Small intestine (tissue), 7 donors: Measurements from ENCODE around the gene BCL6B. TPM values are rescaled to one million over a fixed set of nuclear protein-coding genes. Genes with fewer than 3 reads are reported as not detected.

Source experiments
- DNase-seq, 2 donors: peaks; one replicate each; pipeline versions ENCODE4 v3.0.0 to v3.0.0-alpha.2; 2013
- FAIRE-seq: peaks from 2 replicates; lab custom pipeline; 2012; peaks lifted over from hg19 to GRCh38; lab: Jason Lieb, UNC
- H3K27ac ChIP-seq, 3 donors: one replicate each; pipeline ENCODE4 v1.5.1; 2013; ENCODE audit warnings: low read length in 2 of 3, mild to moderate bottlenecking in 2 of 3, control low read depth in 1 of 3, inconsistent platforms in 1 of 3, low read depth in 1 of 3, moderate library complexity in 1 of 3
- H3K27me3 ChIP-seq, 3 donors: one replicate each; pipeline ENCODE4 v1.6.1; 2013; ENCODE audit warnings: low read length in 3 of 3, inconsistent platforms in 1 of 3; ENCODE audit not compliant: control insufficient read depth in 3 of 3, insufficient read depth in 3 of 3
- H3K36me3 ChIP-seq, 3 donors: one replicate each; pipeline ENCODE4 v1.6.1; 2013; ENCODE audit warnings: low read length in 3 of 3, inconsistent platforms in 1 of 3, low read depth in 1 of 3, mild to moderate bottlenecking in 1 of 3, moderate library complexity in 1 of 3; ENCODE audit not compliant: control insufficient read depth in 3 of 3, insufficient read depth in 2 of 3
- H3K4me1 ChIP-seq, 3 donors: one replicate each; pipeline ENCODE4 v1.6.1; 2013; ENCODE audit warnings: low read length in 2 of 3, inconsistent platforms in 1 of 3, low read depth in 1 of 3, mild to moderate bottlenecking in 1 of 3, moderate library complexity in 1 of 3; ENCODE audit not compliant: control insufficient read depth in 3 of 3, insufficient read depth in 2 of 3
- H3K4me3 ChIP-seq, 3 donors: one replicate each; pipeline ENCODE4 v1.5.1; 2013; ENCODE audit warnings: low read length in 3 of 3, control low read depth in 1 of 3, inconsistent platforms in 1 of 3, low read depth in 1 of 3, mild to moderate bottlenecking in 1 of 3, moderate library complexity in 1 of 3
- H3K9me3 ChIP-seq, 2 donors: one replicate each; pipeline ENCODE4 v1.6.1; 2013; ENCODE audit warnings: low read depth in 1 of 2, low read length in 1 of 2; ENCODE audit not compliant: control insufficient read depth in 2 of 2, insufficient read depth in 1 of 2
- WGBS, 3 donors: extraction: QIAGEN DNeasy Blood & Tissue Kit; methylation state at CpG; one replicate each; pipeline ENCODE4 v1.1.7; 2013; 5-methylcytosine and 5-hydroxymethylcytosine counted together
- polyA plus RNA-seq, 4 donors: library from polyadenylated mRNA; stranded (reverse) in 3 of 4; unstranded in 1 of 4; fragments of 200-250 nt in 3 of 4; fragments of 120-200 nt in 1 of 4; gene quantifications; one replicate each; pipeline versions ENCODE4 v1.2.1 to v1.2.3, GENCODE V29; 2013
- donor health status: healthy with polysubstance abuse.
- donor health status: control.
- donor health status: control.
- donor health status: Bipolar disorder and iron deficiency.
- donor health status: healthy.

BCL6B gene
- polyA plus RNA-seq, 4 donors, result 0.45 to 8.7 (median 4.2) TPM

GRCh38 chr17:7014261-7014994 lies 8.4 kb upstream of the BCL6B start:
- Histone ChIP-seq H3K27me3 (no peaks in the 10 kb centered on the region), H3K4me3 (peak overlapping the region; percentile 45 to 92 (median 86)), H3K9me3 (no peaks in the 10 kb centered on the region), H3K36me3 (peaks cover 0 to 29% (median 2%) of the 10 kb centered on the region in 3 donors), H3K4me1 (peaks cover 0 to 16% (median 6%) of the 10 kb centered on the region in 3 donors), H3K27ac (peak overlapping the region; percentile 91 to 99 (median 98))
- FAIRE-seq (no peak), DNase-seq (peak; percentile 97 to 98)
- 0% methylated on average over 48 to 75 of the region's 75 CpGs for WGBS, 3 donors

GRCh38 chr17:7014995-7015958 lies 7.6 kb upstream of the BCL6B start:
- FAIRE-seq (no peak), DNase-seq (no peak)
- WGBS, 3 donors, result 12 to 24% (median 21%) methylated on average over 48 to 56 of the region's 56 CpGs
- peak overlapping the region; percentile 90 to 99 (median 91) for H3K27ac ChIP-seq
- H3K4me3 ChIP-seq, result peak overlapping the region; percentile 45 to 86 (median 70)
- peaks cover 0 to 24% (median 0%) of the 10 kb centered on the region in 3 donors for H3K36me3 ChIP-seq
- H3K9me3 ChIP-seq, result no peaks in the 10 kb centered on the region
- peaks cover 0 to 16% (median 6%) of the 10 kb centered on the region in 3 donors for H3K4me1 ChIP-seq
- no peaks in the 10 kb centered on the region for H3K27me3 ChIP-seq

- Histone ChIP-seq H3K4me3 (no peak overlapping the region), H3K4me1 (peaks cover 0 to 11% (median 3%) of the 10 kb centered on the region in 3 donors), H3K27ac (no peak overlapping the region), H3K9me3 (no peaks in the 10 kb centered on the region), H3K36me3 (peaks cover 0 to 24% (median 0%) of the 10 kb centered on the region in 3 donors), H3K27me3 (peaks cover 0 to 5% (median 0%) of the 10 kb centered on the region in 3 donors)
- 84 to 89% (median 87%) methylated on average over 3 of the region's 3 CpGs for WGBS, 3 donors
- FAIRE-seq (no peak), DNase-seq (no peak)
Observed at GRCh38 chr17:7016418-7016817, 6.4 kb upstream of the BCL6B start.

- Histone ChIP-seq H3K36me3 (peaks cover 0 to 24% (median 0%) of the 10 kb centered on the region in 3 donors), H3K4me3 (no peak overlapping the region), H3K9me3 (peaks cover 0 to under 1% of the 10 kb centered on the region in 2 donors), H3K27ac (no peak overlapping the region), H3K27me3 (peaks cover 0 to 12% (median 0%) of the 10 kb centered on the region in 3 donors), H3K4me1 (peaks cover 0 to 16% (median 3%) of the 10 kb centered on the region in 3 donors)
- DNase-seq (no peak), FAIRE-seq (no peak)
- 80 to 86% (median 86%) methylated on average over 20 of the region's 20 CpGs for WGBS, 3 donors
Observed at GRCh38 chr17:7016886-7017826, 5.7 kb upstream of the BCL6B start.

- peaks cover 0 to 3% of the 10 kb centered on the region in 2 donors for H3K9me3 ChIP-seq
- H3K4me3 ChIP-seq, result no peak overlapping the region
- FAIRE-seq (no peak), DNase-seq (no peak)
- peaks cover 0 to 24% (median 0%) of the 10 kb centered on the region in 3 donors for H3K36me3 ChIP-seq
- H3K27ac ChIP-seq, result peak overlapping the region in 1 of 3 donors; percentile 75
- H3K4me1 ChIP-seq, result peaks cover 3 to 23% (median 3%) of the 10 kb centered on the region in 3 donors
- H3K27me3 ChIP-seq, result peaks cover 0 to 19% (median 0%) of the 10 kb centered on the region in 3 donors
- WGBS, 3 donors, result 65 to 85% (median 69%) methylated on average over 12 of the region's 12 CpGs
Observed at GRCh38 chr17:7017827-7018200, 5.0 kb upstream of the BCL6B start.

- H3K27ac ChIP-seq, result peak overlapping the region in 1 of 3 donors; percentile 75
- H3K36me3 ChIP-seq, result peaks cover 0 to 24% (median 0%) of the 10 kb centered on the region in 3 donors
- H3K27me3 ChIP-seq, result peaks cover 0 to 25% (median 0%) of the 10 kb centered on the region in 3 donors
- FAIRE-seq (no peak), DNase-seq (no peak)
- WGBS, 3 donors, result 69 to 88% (median 86%) methylated on average over 7 to 10 of the region's 10 CpGs
- H3K9me3 ChIP-seq, result peaks cover 0 to 3% of the 10 kb centered on the region in 2 donors
- peaks cover 3 to 23% (median 3%) of the 10 kb centered on the region in 3 donors for H3K4me1 ChIP-seq
- H3K4me3 ChIP-seq, result no peak overlapping the region
Observed at GRCh38 chr17:7018331-7018964, 4.4 kb upstream of the BCL6B start.

- H3K4me3 ChIP-seq, result no peak overlapping the region
- FAIRE-seq (no peak), DNase-seq (no peak)
- H3K4me1 ChIP-seq, result peaks cover 0 to 18% (median 3%) of the 10 kb centered on the region in 3 donors
- H3K27ac ChIP-seq, result peak overlapping the region in 1 of 3 donors; percentile 75
- peaks cover 0 to 15% (median 0%) of the 10 kb centered on the region in 3 donors for H3K36me3 ChIP-seq
- 48 to 66% (median 52%) methylated on average over 6 to 10 of the region's 10 CpGs for WGBS, 3 donors
- peaks cover 0 to 6% of the 10 kb centered on the region in 2 donors for H3K9me3 ChIP-seq
- peaks cover 0 to 32% (median 0%) of the 10 kb centered on the region in 3 donors for H3K27me3 ChIP-seq
Observed at GRCh38 chr17:7019367-7019766, 3.5 kb upstream of the BCL6B start.
